NCI-H1694 (cell line): ENCODE results near the gene FHAD1.
"Not testable (repeated sequence)": the region's sequence is repeated elsewhere in the genome, so short reads cannot be mapped to it uniquely, and the experiment has no call there.

ENCODE experiments used
- DNase-seq: peaks from one replicate; lab custom pipeline; 2025; lab: John Stamatoyannopoulos, UW

The FHAD1 gene

GRCh38 chr1:15276691-15277446 is 29.8 kb downstream of the FHAD1 start:
- no peak for DNase-seq

- DNase-seq = no peak
These were observed 30.4 kb downstream of the FHAD1 start for GRCh38 chr1:15277447-15277838.

GRCh38 chr1:15277933-15278332 is 30.9 kb downstream of the FHAD1 start:
- DNase-seq = no peak

- no peak for DNase-seq
These were observed 32.7 kb downstream of the FHAD1 start for GRCh38 chr1:15279576-15280230.

- DNase-seq = no peak
These were observed 33.4 kb downstream of the FHAD1 start for GRCh38 chr1:15280416-15280815.

- no peak for DNase-seq
These were observed 35.0 kb downstream of the FHAD1 start for GRCh38 chr1:15282038-15282437.

GRCh38 chr1:15282810-15283474 is 35.9 kb downstream of the FHAD1 start:
- DNase-seq = no peak

- DNase-seq = peak; percentile 14
These were observed 36.5 kb downstream of the FHAD1 start for GRCh38 chr1:15283526-15283925.

GRCh38 chr1:15286452-15286851 is 39.4 kb downstream of the FHAD1 start:
- no peak for DNase-seq

GRCh38 chr1:15287035-15287979 is 40.3 kb downstream of the FHAD1 start:
- no peak for DNase-seq

- DNase-seq = peak; percentile 33
These were observed 41.3 kb downstream of the FHAD1 start for GRCh38 chr1:15288173-15288926.

GRCh38 chr1:15289251-15289651 is 42.2 kb downstream of the FHAD1 start:
- DNase-seq = no peak

- no peak for DNase-seq
These were observed 43.4 kb downstream of the FHAD1 start for GRCh38 chr1:15290382-15290781.

- DNase-seq = no peak
These were observed 48.7 kb downstream of the FHAD1 start for GRCh38 chr1:15295696-15296095.

GRCh38 chr1:15296585-15297321 is 49.7 kb downstream of the FHAD1 start:
- no peak for DNase-seq

- DNase-seq = not testable (repeated sequence)
These were observed 51.0 kb downstream of the FHAD1 start for GRCh38 chr1:15297975-15298374.

- DNase-seq = no peak
These were observed 52.2 kb downstream of the FHAD1 start for GRCh38 chr1:15299179-15299578.

GRCh38 chr1:15299806-15300205 is 52.8 kb downstream of the FHAD1 start:
- no peak for DNase-seq

GRCh38 chr1:15303935-15304334 is 56.9 kb downstream of the FHAD1 start:
- DNase-seq = no peak

GRCh38 chr1:15304708-15305467 is 57.9 kb downstream of the FHAD1 start:
- peak; percentile 43 for DNase-seq
